GM03348 (cell line): ENCODE results near the gene HLA-DRB1.
"Not testable (repeated sequence)": the region's sequence is repeated elsewhere in the genome, so short reads cannot be mapped to it uniquely, and the experiment has no call there.

Experiments used
- DNase-seq: peaks from one replicate; pipeline ENCODE4 v3.0.0; 2012; ENCODE audit warnings: low spot score

Gene HLA-DRB1

GRCh38 chr6:32589596-32590449, at the start of gene HLA-DRB1:
Gene HLA-DRB1, minus strand, starts transcription at chr6:32589848. Its CDS starts 106 bp downstream, at chr6:32589742.
- peak; percentile 24 for DNase-seq

GRCh38 chr6:32638532-32639219, 49.0 kb upstream of the HLA-DRB1 start:
- DNase-seq = no peak

GRCh38 chr6:32637883-32638282, 48.2 kb upstream of the HLA-DRB1 start:
- no peak for DNase-seq

- no peak for DNase-seq
These were observed 47.7 kb upstream of the HLA-DRB1 start, which contains the start of gene HLA-DQA1 for GRCh38 chr6:32637219-32637880. Gene HLA-DQA1, plus strand, starts transcription at chr6:32637406. Its CDS starts 53 bp downstream, at chr6:32637459.

- no peak for DNase-seq
These were observed 46.0 kb upstream of the HLA-DRB1 start for GRCh38 chr6:32635526-32636123.

GRCh38 chr6:32629793-32630192, 40.1 kb upstream of the HLA-DRB1 start:
- not testable (repeated sequence) for DNase-seq

GRCh38 chr6:32627831-32628230, 38.2 kb upstream of the HLA-DRB1 start:
- peak; percentile 9 for DNase-seq

- no peak for DNase-seq
These were observed 37.6 kb upstream of the HLA-DRB1 start for GRCh38 chr6:32627249-32627648.

GRCh38 chr6:32625137-32625536, 35.5 kb upstream of the HLA-DRB1 start:
- DNase-seq = no peak

- no peak for DNase-seq
These were observed 34.9 kb upstream of the HLA-DRB1 start for GRCh38 chr6:32624565-32624964.

GRCh38 chr6:32623693-32624092, 34.0 kb upstream of the HLA-DRB1 start:
- no peak for DNase-seq

- peak; percentile 21 for DNase-seq
These were observed 33.1 kb upstream of the HLA-DRB1 start for GRCh38 chr6:32622545-32623401.

- DNase-seq = no peak
These were observed 31.7 kb upstream of the HLA-DRB1 start for GRCh38 chr6:32621372-32621771.

- no peak for DNase-seq
These were observed 28.1 kb upstream of the HLA-DRB1 start for GRCh38 chr6:32617751-32618150.

- no peak for DNase-seq
These were observed 26.4 kb upstream of the HLA-DRB1 start for GRCh38 chr6:32615885-32616532.

GRCh38 chr6:32614366-32615081, 24.9 kb upstream of the HLA-DRB1 start:
- DNase-seq = no peak

GRCh38 chr6:32613475-32613874, 23.8 kb upstream of the HLA-DRB1 start:
- no peak for DNase-seq

- no peak for DNase-seq
These were observed 21.1 kb upstream of the HLA-DRB1 start for GRCh38 chr6:32610682-32611296.
